Left lung (tissue), 10 donors: ENCODE measurements around the gene MAMDC4. TPM values are rescaled to one million over a fixed set of nuclear protein-coding genes. Genes with fewer than 3 reads are reported as not detected.

ENCODE experiments used
- ATAC-seq: fragments of 200-7000 bp; cut with Tn5 transposase; one replicate; pipeline ENCODE4 v1.9.1; 2020; ENCODE audit warnings: moderate library complexity
- DNase-seq, 4 donors: peaks; one replicate each; pipeline ENCODE4 v3.0.0-alpha.2; 2013 to 2020
- H3K27ac ChIP-seq, 2 donors: fragments of 200-600 bp; sonication (generic) in 1 of 2; one replicate each; pipeline versions ENCODE4 v1.5.0 to v1.8.0; 2020 to 2021
- H3K27me3 ChIP-seq, 2 donors: fragments of 200-600 bp; sonication (generic) in 1 of 2; one replicate each; pipeline versions ENCODE4 v1.5.0 to v1.8.0; 2020 to 2021
- H3K36me3 ChIP-seq, 2 donors: fragments of 200-600 bp; sonication (generic) in 1 of 2; one replicate each; pipeline versions ENCODE4 v1.5.0 to v1.8.0; 2020 to 2021
- H3K4me1 ChIP-seq, 2 donors: fragments of 200-600 bp; one replicate each; pipeline ENCODE4 v1.8.0; 2021
- H3K4me3 ChIP-seq, 2 donors: fragments of 200-600 bp; sonication (generic) in 1 of 2; one replicate each; pipeline versions ENCODE4 v1.5.0 to v1.8.0; 2020 to 2021; ENCODE audit warnings: mild to moderate bottlenecking in 1 of 2
- H3K9me3 ChIP-seq, 2 donors: fragments of 200-600 bp; sonication (generic) in 1 of 2; one replicate each; pipeline versions ENCODE4 v1.5.0 to v1.8.0; 2020 to 2021
- intact Hi-C, 2 donors: fragments of 100-400 bp; cut with DNase I; formaldehyde crosslinking; loops; one replicate each; pipeline versions ENCODE4 v1.11.2 to v1.14.2; 2022
- polyA plus RNA-seq, 6 donors: library from polyadenylated mRNA; unstranded; fragments of 120-200 nt; gene quantifications; one replicate each; pipeline ENCODE4 v1.2.1, GENCODE V29; 2013; ENCODE audit not compliant: insufficient read length in 6 of 6
- total RNA-seq, 2 donors: library from RNA; stranded (reverse); fragmentation: NEBNext Ultra II Directional; extraction: Animal tissue kit (Norgen Biotek cat#: 25700); gene quantifications; one replicate each; pipeline ENCODE4 v1.2.1, GENCODE V29; 2021
- TF ChIP-seq, protein P1 (sequence below), 2 donors: fragments of 200-600 bp; sonication (generic) in 1 of 2; IDR thresholded peaks; one replicate each; pipeline versions ENCODE4 v1.5.0 to v1.8.0; 2021; ENCODE audit warnings: antibody characterized with exemption in 2 of 2
- donor health status: DM: no; HTN: yes; CAD: no.
- donor health status: DM: no; HTN: no; CAD: no.

MAMDC4 gene
- total and polyA plus RNA-seq, 8 donors = 5.3 to 16.0 (median 8.8) TPM

DNA sequence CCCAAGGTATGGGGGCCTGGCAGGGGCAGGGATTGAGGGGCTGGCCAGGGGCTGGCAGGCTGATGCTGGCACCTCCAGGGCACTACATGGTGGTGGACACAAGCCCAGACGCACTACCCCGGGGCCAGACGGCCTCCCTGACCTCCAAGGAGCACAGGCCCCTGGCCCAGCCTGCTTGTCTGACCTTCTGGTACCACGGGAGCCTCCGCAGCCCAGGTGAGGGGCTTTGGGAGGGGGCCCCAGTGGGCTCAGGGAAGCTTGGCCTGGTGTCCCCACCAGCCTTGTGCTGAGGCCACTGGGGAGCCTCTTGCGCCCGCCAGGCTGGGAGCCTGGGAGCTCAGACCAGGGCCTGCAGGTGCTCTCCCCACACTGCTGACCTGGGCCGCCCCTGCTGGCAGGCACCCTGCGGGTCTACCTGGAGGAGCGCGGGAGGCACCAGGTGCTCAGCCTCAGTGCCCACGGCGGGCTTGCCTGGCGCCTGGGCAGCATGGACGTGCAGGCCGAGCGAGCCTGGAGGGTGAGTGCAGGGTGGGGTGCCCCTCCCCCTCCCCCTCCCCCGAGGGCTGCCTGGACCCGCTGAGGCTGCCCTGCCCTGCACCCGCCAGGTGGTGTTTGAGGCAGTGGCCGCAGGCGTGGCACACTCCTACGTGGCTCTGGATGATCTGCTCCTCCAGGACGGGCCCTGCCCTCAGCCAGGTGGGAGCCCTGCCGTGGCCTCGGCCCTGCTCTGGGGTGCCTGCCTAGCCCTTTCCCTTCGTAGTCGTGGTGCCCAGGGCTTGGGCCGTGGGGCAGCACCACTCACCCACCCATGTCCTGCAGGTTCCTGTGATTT lies 5.7 kb downstream of the MAMDC4 start:
- Histone ChIP-seq H3K27ac (no peak overlapping the region), H3K4me1 (peaks cover 0 to 11% of the 10 kb centered on the region in 2 donors), H3K36me3 (peaks cover 0 to 34% of the 10 kb centered on the region in 2 donors), H3K4me3 (no peak overlapping the region), H3K9me3 (no peaks in the 10 kb centered on the region), H3K27me3 (no peaks in the 10 kb centered on the region)
- peak in 2 of 4 donors; percentile 30 to 74 for DNase-seq
- ATAC-seq = no peak
- intact Hi-C loops = loop anchor here in 1 of 2 donors (10.0 kb wide), 1 partner anchor 77 kb away; no protein-coding TSS in a partner anchor
- TF ChIP-seq, protein P1, sequence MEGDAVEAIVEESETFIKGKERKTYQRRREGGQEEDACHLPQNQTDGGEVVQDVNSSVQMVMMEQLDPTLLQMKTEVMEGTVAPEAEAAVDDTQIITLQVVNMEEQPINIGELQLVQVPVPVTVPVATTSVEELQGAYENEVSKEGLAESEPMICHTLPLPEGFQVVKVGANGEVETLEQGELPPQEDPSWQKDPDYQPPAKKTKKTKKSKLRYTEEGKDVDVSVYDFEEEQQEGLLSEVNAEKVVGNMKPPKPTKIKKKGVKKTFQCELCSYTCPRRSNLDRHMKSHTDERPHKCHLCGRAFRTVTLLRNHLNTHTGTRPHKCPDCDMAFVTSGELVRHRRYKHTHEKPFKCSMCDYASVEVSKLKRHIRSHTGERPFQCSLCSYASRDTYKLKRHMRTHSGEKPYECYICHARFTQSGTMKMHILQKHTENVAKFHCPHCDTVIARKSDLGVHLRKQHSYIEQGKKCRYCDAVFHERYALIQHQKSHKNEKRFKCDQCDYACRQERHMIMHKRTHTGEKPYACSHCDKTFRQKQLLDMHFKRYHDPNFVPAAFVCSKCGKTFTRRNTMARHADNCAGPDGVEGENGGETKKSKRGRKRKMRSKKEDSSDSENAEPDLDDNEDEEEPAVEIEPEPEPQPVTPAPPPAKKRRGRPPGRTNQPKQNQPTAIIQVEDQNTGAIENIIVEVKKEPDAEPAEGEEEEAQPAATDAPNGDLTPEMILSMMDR (IDR thresholded peaks at IDR 0.05) = no peak

DNA sequence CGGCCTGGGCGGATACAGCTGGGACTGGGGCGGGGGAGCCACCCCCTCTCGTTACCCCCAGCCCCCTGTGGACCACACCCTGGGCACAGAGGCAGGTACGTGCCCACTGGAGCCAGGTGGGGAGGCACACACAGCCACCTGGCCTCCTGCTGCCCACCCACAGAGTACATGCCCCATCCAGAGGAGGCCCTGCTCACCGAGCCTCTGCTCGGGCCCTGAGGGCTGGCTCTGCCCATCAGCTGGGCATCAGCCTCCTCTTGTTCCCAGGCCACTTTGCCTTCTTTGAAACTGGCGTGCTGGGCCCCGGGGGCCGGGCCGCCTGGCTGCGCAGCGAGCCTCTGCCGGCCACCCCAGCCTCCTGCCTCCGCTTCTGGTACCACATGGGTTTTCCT lies 6.3 kb downstream of the MAMDC4 start:
- Histone ChIP-seq H3K9me3 (no peaks in the 10 kb centered on the region), H3K4me3 (no peak overlapping the region), H3K27ac (no peak overlapping the region), H3K36me3 (peaks cover 0 to 40% of the 10 kb centered on the region in 2 donors), H3K27me3 (no peaks in the 10 kb centered on the region), H3K4me1 (peaks cover 0 to 11% of the 10 kb centered on the region in 2 donors)
- ATAC-seq (no peak), DNase-seq (peak in 1 of 4 donors; percentile 67)
- TF ChIP-seq, protein P1 (IDR thresholded peaks at IDR 0.05) = no peak
- intact Hi-C loops = loop anchor here in 1 of 2 donors (10.0 kb wide), 1 partner anchor 76 kb away; no protein-coding TSS in a partner anchor

DNA sequence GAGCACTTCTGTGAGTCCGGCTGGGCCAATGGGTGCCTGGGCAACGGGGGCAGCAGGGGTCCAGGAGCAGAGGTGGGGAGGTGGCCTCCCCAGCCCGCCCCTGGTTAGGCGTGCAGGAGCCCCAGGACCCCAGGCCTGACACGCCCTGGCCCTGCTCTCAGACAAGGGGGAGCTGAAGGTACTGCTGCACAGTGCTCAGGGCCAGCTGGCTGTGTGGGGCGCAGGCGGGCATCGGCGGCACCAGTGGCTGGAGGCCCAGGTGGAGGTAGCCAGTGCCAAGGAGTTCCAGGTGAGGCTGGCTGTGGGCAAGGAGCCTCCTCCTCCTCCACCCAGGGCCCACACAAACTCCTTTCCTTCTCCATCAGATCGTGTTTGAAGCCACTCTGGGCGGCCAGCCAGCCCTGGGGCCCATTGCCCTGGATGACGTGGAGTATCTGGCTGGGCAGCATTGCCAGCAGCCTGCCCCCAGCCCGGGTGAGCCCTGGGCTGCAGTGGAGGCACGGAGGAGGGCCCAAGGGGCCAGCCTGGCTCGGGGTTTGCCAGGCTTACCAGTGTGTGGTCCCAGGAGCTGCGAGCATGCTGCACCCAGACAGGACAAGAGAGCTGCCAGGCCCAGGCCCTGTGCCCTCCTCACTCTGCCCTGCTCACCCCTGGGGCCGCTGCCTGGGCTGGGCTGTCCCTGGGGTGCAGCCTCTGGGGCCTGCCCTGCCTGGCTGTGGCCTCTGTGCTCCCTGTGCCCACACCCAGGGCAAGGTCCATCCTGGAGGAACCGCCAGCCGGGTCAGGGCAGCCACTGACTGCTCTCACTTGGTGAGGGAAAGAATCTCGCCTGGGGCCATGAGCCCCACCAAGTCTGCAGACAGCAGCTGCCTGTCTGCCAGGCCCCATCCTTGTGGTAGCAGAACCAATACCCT lies 7.0 kb downstream of the MAMDC4 start:
- intact Hi-C loops = loop anchor here in 1 of 2 donors (10.0 kb wide), 1 partner anchor 76 kb away; no protein-coding TSS in a partner anchor
- peaks cover 0 to 11% of the 10 kb centered on the region in 2 donors for H3K4me1 ChIP-seq
- no peak overlapping the region for H3K27ac ChIP-seq
- peaks cover 0 to 45% of the 10 kb centered on the region in 2 donors for H3K36me3 ChIP-seq
- DNase-seq = peak in 2 of 4 donors; percentile 53 to 84
- H3K27me3 ChIP-seq = no peaks in the 10 kb centered on the region
- ATAC-seq = peak; percentile 65
- H3K4me3 ChIP-seq = no peak overlapping the region
- H3K9me3 ChIP-seq = no peaks in the 10 kb centered on the region
- TF ChIP-seq, protein P1 (IDR thresholded peaks at IDR 0.05) = no peak

DNA sequence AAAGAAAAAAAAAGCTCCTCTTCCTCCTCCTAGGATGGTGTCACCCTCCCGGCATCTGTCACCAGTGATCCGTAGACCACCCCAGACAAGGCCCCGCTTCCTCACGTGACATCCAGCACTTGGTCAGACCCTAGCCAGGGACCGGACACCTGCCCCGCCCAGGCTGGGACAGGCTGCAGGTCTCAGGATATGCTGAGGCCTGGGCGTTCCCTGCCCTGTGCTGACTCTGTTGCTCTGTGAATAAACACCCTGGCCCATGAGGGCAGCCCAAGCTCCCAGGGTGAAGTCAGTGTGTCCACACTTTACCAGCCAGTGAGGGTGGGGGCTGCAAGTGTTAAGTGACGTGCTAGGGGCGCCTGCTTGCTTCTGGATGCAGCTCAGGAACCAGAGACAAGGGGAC lies 8.4 kb downstream of the MAMDC4 start:
- Histone ChIP-seq H3K27me3 (no peaks in the 10 kb centered on the region), H3K9me3 (no peaks in the 10 kb centered on the region), H3K4me1 (peaks cover 9 to 24% of the 10 kb centered on the region in 2 donors), H3K36me3 (peaks cover 0 to 45% of the 10 kb centered on the region in 2 donors), H3K27ac (no peak overlapping the region), H3K4me3 (no peak overlapping the region)
- DNase-seq (peak in 1 of 4 donors; percentile 22), ATAC-seq (no peak)
- TF ChIP-seq, protein P1 (IDR thresholded peaks at IDR 0.05) = no peak
- intact Hi-C loops = no loop called here
